Esophagus (tissue), 2 donors: ENCODE measurements around the gene MYBPC2. TPM values are rescaled to one million over a fixed set of nuclear protein-coding genes. Genes with fewer than 3 reads are reported as not detected.

Experiments
- H3K27ac ChIP-seq, 2 donors: one replicate each; pipeline ENCODE4 v1.5.1; 2013; ENCODE audit warnings: low read depth in 2 of 2, mild to moderate bottlenecking in 2 of 2, inconsistent platforms in 1 of 2, low read length in 1 of 2, moderate library complexity in 1 of 2
- H3K27me3 ChIP-seq, 2 donors: one replicate each; pipeline ENCODE4 v1.6.1; 2013; ENCODE audit warnings: low read length in 2 of 2, control low read depth in 1 of 2, mild to moderate bottlenecking in 1 of 2; ENCODE audit not compliant: insufficient read depth in 2 of 2, control insufficient read depth in 1 of 2
- H3K36me3 ChIP-seq, 2 donors: one replicate each; pipeline ENCODE4 v1.6.1; 2013; ENCODE audit warnings: low read length in 1 of 2; ENCODE audit not compliant: control insufficient read depth in 2 of 2, insufficient read depth in 2 of 2
- H3K4me1 ChIP-seq, 2 donors: one replicate each; pipeline ENCODE4 v1.6.1; 2013; ENCODE audit warnings: low read length in 1 of 2; ENCODE audit not compliant: control insufficient read depth in 2 of 2, insufficient read depth in 2 of 2
- H3K4me3 ChIP-seq, 2 donors: one replicate each; pipeline ENCODE4 v1.5.1; 2013; ENCODE audit warnings: low read length in 2 of 2, mild to moderate bottlenecking in 2 of 2, low read depth in 1 of 2, moderate library complexity in 1 of 2
- H3K9me3 ChIP-seq, 2 donors: one replicate each; pipeline ENCODE4 v1.6.1; 2013; ENCODE audit warnings: mild to moderate bottlenecking in 2 of 2, low read depth in 1 of 2, low read length in 1 of 2, moderate library complexity in 1 of 2; ENCODE audit not compliant: control insufficient read depth in 2 of 2, insufficient read depth in 1 of 2
- WGBS, 2 donors: extraction: QIAGEN DNeasy Blood & Tissue Kit; methylation state at CpG; one replicate each; pipeline ENCODE4 v1.1.7; 2013; 5-methylcytosine and 5-hydroxymethylcytosine counted together
- polyA plus RNA-seq, 2 donors: library from polyadenylated mRNA; stranded (reverse); fragments of 200-250 nt; gene quantifications; one replicate each; pipeline ENCODE4 v1.2.3, GENCODE V29; 2013
- donor health status: healthy with polysubstance abuse.
- donor health status: Bipolar disorder and iron deficiency.

MYBPC2 gene
- polyA plus RNA-seq, 2 donors: 0.12 TPM; not detected in 1

DNA sequence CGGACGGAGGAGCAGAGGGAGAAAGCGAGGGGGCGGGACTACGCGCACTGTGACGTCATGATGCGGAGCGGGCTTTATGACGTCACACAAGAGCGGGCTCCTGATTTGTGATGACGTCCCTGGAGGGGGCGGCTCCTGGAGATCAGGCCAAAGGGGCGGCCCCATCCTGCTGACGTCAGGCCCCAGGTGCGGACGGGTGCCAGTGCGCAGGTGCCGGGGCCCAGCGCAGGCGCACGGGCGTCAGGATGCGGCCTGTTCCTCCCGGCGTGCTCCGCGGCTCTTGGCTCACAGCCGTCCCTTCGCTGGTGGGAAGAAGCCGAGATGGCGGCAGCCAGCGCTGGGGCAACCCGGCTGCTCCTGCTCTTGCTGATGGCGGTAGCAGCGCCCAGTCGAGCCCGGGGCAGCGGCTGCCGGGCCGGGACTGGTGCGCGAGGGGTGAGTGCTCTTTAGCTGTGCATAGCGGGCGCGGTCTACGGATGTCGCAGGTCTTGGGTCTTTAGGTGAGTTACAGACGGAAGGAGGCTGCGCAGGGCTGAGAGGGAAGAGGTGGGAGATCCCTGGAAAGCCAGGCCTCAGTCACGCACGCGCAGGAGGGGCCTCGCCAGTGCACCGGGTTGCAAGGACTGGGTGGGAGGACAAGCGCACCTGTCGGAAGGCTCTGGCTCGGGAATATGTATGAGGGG lies 43.7 kb downstream of the MYBPC2 start, which contains the start of the genes EMC10 and GARIN5A:
TSS of gene EMC10 (plus strand) at position 284 of the 683 bp plus-strand sequence. CDS start at position 322, 38 bp downstream.
TSS of gene GARIN5A (minus strand) at position 625 of the 683 bp plus-strand sequence. CDS start at position 165, 460 bp downstream.
- H3K36me3 ChIP-seq: peaks cover 0 to 23% of the 10 kb centered on the region in 2 donors
- no peaks in the 10 kb centered on the region for H3K27me3 ChIP-seq
- H3K9me3 ChIP-seq: peaks cover 0 to 3% of the 10 kb centered on the region in 2 donors
- H3K4me3 ChIP-seq: peak within 1 kb of the TSS; percentile 86 to 88
- WGBS, 2 donors: 1 to 3% methylated on average over 54 to 58 of the region's 58 CpGs
- peaks cover 3 to 11% of the 10 kb centered on the region in 2 donors for H3K4me1 ChIP-seq
- H3K27ac ChIP-seq: peak within 1 kb of the TSS; percentile 64 to 92

GRCh38 chr19:50476907-50477238 lies 44.2 kb downstream of the MYBPC2 start:
- WGBS, 2 donors: 11 to 17% methylated on average over 20 of the region's 20 CpGs
- Histone ChIP-seq H3K27ac (peak overlapping the region; percentile 64 to 92), H3K4me1 (peaks cover 3 to 11% of the 10 kb centered on the region in 2 donors), H3K27me3 (no peaks in the 10 kb centered on the region), H3K9me3 (peaks cover 0 to 3% of the 10 kb centered on the region in 2 donors), H3K4me3 (peak overlapping the region; percentile 86 to 88), H3K36me3 (peaks cover 0 to 28% of the 10 kb centered on the region in 2 donors)

- H3K36me3 ChIP-seq: peaks cover 0 to 34% of the 10 kb centered on the region in 2 donors
These were observed 45.2 kb downstream of the MYBPC2 start for GRCh38 chr19:50477751-50478515.

GRCh38 chr19:50478901-50479715 lies 46.4 kb downstream of the MYBPC2 start:
- 80 to 85% methylated on average over 19 of the region's 19 CpGs for WGBS, 2 donors
- Histone ChIP-seq H3K9me3 (peaks cover 0 to 3% of the 10 kb centered on the region in 2 donors), H3K27ac (no peak overlapping the region), H3K27me3 (no peaks in the 10 kb centered on the region), H3K36me3 (peaks cover 0 to 39% of the 10 kb centered on the region in 2 donors), H3K4me1 (peaks cover 3 to 11% of the 10 kb centered on the region in 2 donors), H3K4me3 (no peak overlapping the region)

More at GRCh38 chr19:50477751-50478515, 45.2 kb downstream of the MYBPC2 start:
- Histone ChIP-seq H3K4me1 (peaks cover 3 to 11% of the 10 kb centered on the region in 2 donors), H3K9me3 (peaks cover 0 to 3% of the 10 kb centered on the region in 2 donors), H3K4me3 (no peak overlapping the region), H3K27ac (no peak overlapping the region), H3K27me3 (no peaks in the 10 kb centered on the region)
- 93 to 96% methylated on average over 17 of the region's 17 CpGs for WGBS, 2 donors

DNA sequence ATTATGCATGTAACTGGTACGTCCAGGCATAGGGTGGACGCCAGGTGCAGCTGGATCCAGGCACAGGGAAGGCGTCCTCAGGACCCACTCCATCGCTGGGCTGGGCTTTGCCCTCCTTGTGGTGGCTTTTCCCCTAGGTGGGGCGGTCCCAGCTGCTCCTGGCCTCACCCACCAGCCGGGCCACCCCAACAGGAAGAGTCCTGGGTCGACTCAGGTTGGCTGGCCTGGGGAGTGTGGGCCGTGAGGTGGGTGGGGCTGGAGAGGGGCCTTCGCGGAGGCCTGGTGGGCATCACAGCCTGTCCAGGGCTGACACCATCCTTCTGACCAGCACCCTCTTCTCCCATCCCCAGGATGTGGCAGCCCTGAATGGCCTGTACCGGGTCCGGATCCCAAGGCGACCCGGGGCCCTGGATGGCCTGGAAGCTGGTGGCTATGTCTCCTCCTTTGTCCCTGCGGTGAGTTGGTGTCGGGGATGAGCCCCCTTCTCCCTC lies 47.1 kb downstream of the MYBPC2 start:
- Histone ChIP-seq H3K27ac (no peak overlapping the region), H3K27me3 (no peaks in the 10 kb centered on the region), H3K9me3 (peaks cover 0 to 3% of the 10 kb centered on the region in 2 donors), H3K4me1 (peaks cover 3 to 11% of the 10 kb centered on the region in 2 donors), H3K36me3 (peaks cover 3 to 39% of the 10 kb centered on the region in 2 donors), H3K4me3 (no peak overlapping the region)
- 94 to 97% methylated on average over 16 of the region's 16 CpGs for WGBS, 2 donors

DNA sequence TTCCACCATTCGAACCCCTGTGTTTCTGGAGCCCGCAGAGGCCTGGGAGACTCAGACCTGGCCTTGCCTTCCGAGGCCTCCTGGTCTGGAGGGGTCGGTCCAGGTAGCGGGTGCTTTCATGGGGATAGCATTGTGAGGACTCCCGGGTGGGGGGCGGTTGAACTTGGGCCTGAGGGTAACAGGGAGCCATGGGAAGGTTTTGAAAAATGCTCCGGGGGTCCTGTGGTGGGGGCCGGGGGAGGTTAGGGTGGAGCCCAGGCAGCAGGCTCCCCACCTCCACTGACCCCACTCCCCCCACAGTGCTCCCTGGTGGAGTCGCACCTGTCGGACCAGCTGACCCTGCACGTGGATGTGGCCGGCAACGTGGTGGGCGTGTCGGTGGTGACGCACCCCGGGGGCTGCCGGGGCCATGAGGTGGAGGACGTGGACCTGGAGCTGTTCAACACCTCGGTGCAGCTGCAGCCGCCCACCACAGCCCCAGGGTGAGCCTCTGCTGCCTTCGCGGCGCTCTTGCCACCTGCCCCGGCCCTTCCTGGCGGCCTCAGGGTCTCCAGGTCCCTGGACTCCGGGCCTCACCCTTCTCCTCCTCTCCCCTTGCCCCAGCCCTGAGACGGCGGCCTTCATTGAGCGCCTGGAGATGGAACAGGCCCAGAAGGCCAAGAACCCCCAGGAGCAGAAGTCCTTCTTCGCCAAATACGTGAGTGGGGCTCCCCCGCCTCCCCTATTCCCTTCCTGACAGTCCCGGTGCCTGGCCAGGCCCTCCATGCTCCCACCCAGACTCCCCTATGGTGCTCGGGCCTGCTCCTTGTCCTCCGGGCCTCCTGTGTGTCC lies 47.8 kb downstream of the MYBPC2 start:
- Histone ChIP-seq H3K4me3 (no peak overlapping the region), H3K4me1 (peaks cover 3 to 11% of the 10 kb centered on the region in 2 donors), H3K36me3 (peaks cover 3 to 39% of the 10 kb centered on the region in 2 donors), H3K9me3 (peaks cover 0 to 6% of the 10 kb centered on the region in 2 donors), H3K27ac (no peak overlapping the region), H3K27me3 (no peaks in the 10 kb centered on the region)
- 88 to 90% methylated on average over 32 to 37 of the region's 37 CpGs for WGBS, 2 donors

DNA sequence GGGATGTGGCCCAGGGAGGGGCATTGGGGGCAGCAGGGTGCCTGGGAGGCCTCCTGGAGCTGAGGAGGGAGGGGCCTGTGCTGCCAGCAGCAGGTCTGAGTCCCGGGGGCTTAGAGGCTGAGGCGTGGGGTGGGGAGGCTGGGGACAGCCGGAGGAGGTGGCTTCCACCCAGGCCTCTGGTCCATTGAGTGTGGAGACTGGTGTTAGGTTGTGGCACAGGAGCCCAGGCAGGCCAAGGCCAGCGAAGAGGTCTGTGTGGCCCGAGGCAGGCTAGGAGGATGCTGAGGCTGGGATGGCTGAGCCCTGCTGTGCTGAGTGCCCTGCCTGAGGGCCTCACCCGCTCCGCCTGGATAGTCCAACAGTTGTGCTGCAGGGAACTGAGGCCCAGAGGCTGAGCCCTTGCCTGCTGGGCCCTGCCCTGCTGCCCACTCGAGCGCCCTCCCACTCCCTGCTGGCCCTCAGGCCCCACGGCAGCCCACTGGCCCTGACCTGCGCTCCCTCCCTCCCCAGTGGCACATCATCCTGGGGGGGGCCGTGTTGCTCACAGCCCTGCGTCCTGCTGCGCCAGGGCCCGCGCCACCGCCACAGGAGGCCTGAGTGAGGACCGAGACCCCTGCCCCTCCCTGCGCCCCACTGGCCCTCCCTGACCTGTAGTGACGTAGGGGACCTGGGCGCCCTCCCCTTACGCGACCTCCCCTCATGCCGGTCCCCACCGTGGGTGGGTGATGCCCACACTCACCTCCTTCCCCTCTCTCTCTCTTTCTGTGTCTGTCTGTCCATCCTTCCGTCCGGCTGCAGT lies 48.9 kb downstream of the MYBPC2 start:
- Histone ChIP-seq H3K4me1 (peaks cover 3 to 7% of the 10 kb centered on the region in 2 donors), H3K27ac (no peak overlapping the region), H3K9me3 (peaks cover 0 to 3% of the 10 kb centered on the region in 2 donors), H3K36me3 (peaks cover 3 to 39% of the 10 kb centered on the region in 2 donors), H3K4me3 (no peak overlapping the region), H3K27me3 (no peaks in the 10 kb centered on the region)
- 93 to 94% methylated on average over 26 to 27 of the region's 27 CpGs for WGBS, 2 donors

GRCh38 chr19:50482271-50482855 lies 49.7 kb downstream of the MYBPC2 start:
- H3K36me3 ChIP-seq: peaks cover 3 to 39% of the 10 kb centered on the region in 2 donors
- no peak overlapping the region for H3K4me3 ChIP-seq
- WGBS, 2 donors: 83 to 92% methylated on average over 12 to 16 of the region's 16 CpGs

More at GRCh38 chr19:50482271-50482855, 49.7 kb downstream of the MYBPC2 start:
- H3K9me3 ChIP-seq: peaks cover 0 to 3% of the 10 kb centered on the region in 2 donors
- H3K4me1 ChIP-seq: peaks cover 4 to 5% of the 10 kb centered on the region in 2 donors
- H3K27me3 ChIP-seq: no peaks in the 10 kb centered on the region
- H3K27ac ChIP-seq: no peak overlapping the region
